Measurements from ENCODE around the gene RPL37A.

Gene RPL37A

GRCh38 chr2:216526939-216527338, 28.3 kb downstream of the RPL37A start:
- Histone ChIP-seq H3K27ac (peak overlapping the region; percentile 44 to 78), H3K4me3 (no peak overlapping the region)
- DNase-seq (ENCODE audit: low spot score), result no peak
- TF ChIP-seq CTCF (IDR thresholded peaks at IDR 0.05), result no peak

GRCh38 chr2:216527600-216527999, 29.0 kb downstream of the RPL37A start:
- Histone ChIP-seq H3K27ac (no peak overlapping the region), H3K4me3 (no peak overlapping the region)
- no peak for TF ChIP-seq CTCF (IDR thresholded peaks at IDR 0.05)
- no peak for DNase-seq (ENCODE audit: low spot score)

- TF ChIP-seq CTCF (IDR thresholded peaks at IDR 0.05), result no peak
- DNase-seq (ENCODE audit: low spot score), result no peak
- no peak overlapping the region for H3K4me3 ChIP-seq
- H3K27ac ChIP-seq, result no peak overlapping the region
These were observed 33.9 kb downstream of the RPL37A start for GRCh38 chr2:216532562-216532961.

- H3K27ac ChIP-seq, result peak overlapping the region in 1 of 2 donors; percentile 18
- no peak overlapping the region for H3K4me3 ChIP-seq
- TF ChIP-seq CTCF (IDR thresholded peaks at IDR 0.05), result no peak
- DNase-seq (ENCODE audit: low spot score), result no peak
These were observed 35.0 kb downstream of the RPL37A start for GRCh38 chr2:216533609-216534008.

GRCh38 chr2:216534809-216535208, 36.2 kb downstream of the RPL37A start:
- no peak for DNase-seq (ENCODE audit: low spot score)
- peak overlapping the region; percentile 79 to 93 for H3K27ac ChIP-seq
- no peak for TF ChIP-seq CTCF (IDR thresholded peaks at IDR 0.05)
- no peak overlapping the region for H3K4me3 ChIP-seq

GRCh38 chr2:216535454-216535995, 36.9 kb downstream of the RPL37A start:
- peak; percentile 90 for DNase-seq (ENCODE audit: low spot score)
- Histone ChIP-seq H3K27ac (peak overlapping the region; percentile 79 to 93), H3K4me3 (peak overlapping the region; percentile 48)
- TF ChIP-seq CTCF (IDR thresholded peaks at IDR 0.05), result no peak

GRCh38 chr2:216536734-216537210, 38.1 kb downstream of the RPL37A start:
- no peak for TF ChIP-seq CTCF (IDR thresholded peaks at IDR 0.05)
- Histone ChIP-seq H3K27ac (peak overlapping the region in 1 of 2 donors; percentile 93), H3K4me3 (no peak overlapping the region)
- no peak for DNase-seq (ENCODE audit: low spot score)

Data from coronary artery (tissue), 2 donors.